Measurements from ENCODE around the gene HPGDS. TPM values are rescaled to one million over a fixed set of nuclear protein-coding genes. Genes with fewer than 3 reads are reported as not detected.
"Not testable (repeated sequence)": the region's sequence is repeated elsewhere in the genome, so short reads cannot be mapped to it uniquely, and the experiment has no call there.

Gene HPGDS
- 0.21 TPM in 1 of 2 replicates, not detected in the other for total RNA-seq (2014; rRNA removed; shearing (Covaris generic))

DNA sequence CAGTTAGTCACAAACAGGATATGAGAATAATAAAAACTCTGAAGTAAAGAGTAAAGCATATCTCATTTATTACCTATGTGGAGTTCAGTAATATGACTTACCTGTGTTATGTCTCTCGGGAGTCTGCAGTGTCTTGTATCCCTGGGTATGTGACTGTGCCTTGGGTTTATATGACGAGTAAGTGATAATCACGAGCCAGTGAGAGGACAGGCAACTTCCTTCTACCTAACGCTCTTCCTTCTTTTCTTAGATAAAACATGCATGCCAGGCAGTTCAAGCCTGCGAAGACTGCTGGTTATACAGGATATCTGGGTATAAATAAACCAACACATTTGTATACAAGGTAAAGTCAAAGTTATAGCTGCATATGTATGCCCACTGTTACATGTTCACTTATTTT, at the start of gene HPGDS:
HPGDS (minus strand) TSS at position 143 of the 400 bp plus-strand sequence. CDS start 8,207 bp downstream, outside the sequence.
- Histone ChIP-seq H3K27me3 (ENCODE audit: control insufficient read depth, insufficient read depth, low read length) (no peaks in the 10 kb centered on the region), H3K4me3 (ENCODE audit: insufficient read depth, low read depth, low read length) (no peak within 1 kb of the TSS), H3K36me3 (replicated peaks; ENCODE audit: control insufficient read depth, insufficient read depth, low read length) (no peaks in the 10 kb centered on the region)
- no peak for DNase-seq

- Histone ChIP-seq H3K36me3 (replicated peaks; ENCODE audit: control insufficient read depth, insufficient read depth, low read length) (no peaks in the 10 kb centered on the region), H3K27me3 (ENCODE audit: control insufficient read depth, insufficient read depth, low read length) (no peaks in the 10 kb centered on the region), H3K4me3 (ENCODE audit: insufficient read depth, low read depth, low read length) (no peak overlapping the region)
- DNase-seq, result no peak
Observed at GRCh38 chr4:94390804-94391410, 48.3 kb upstream of the HPGDS start.

DNA sequence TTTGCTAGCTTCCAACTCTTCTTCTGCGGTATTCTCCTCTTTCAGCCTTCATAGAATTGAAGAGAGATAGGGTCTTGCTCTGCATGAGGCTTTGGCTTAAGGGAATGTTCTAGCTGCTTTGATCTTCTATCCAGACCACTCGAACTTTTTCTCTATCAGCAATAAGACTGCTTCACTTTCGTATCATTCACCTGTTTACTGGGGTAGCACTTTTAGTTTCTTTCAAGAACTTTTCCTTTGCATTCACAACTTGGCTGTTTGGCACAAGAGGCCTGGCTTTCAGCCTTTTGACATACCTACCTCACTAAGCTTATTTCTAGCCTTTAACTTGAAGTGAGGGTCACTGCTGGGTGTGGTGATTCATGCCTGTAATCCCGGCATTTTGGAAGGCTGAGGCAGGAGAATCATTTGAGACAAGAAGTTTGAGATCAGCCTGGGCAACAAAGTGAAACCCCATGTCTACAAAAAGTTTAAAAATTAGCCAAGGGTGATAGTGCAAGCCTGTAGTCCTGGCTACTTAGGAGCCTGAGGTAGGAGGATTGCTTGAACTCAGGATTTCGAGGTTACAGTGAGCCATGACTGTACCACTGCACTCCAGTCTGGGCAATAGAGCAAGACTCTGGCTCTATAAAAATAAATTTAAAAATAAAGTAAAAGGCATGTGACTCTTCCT, 47.1 kb upstream of the HPGDS start:
- Histone ChIP-seq H3K27me3 (ENCODE audit: control insufficient read depth, insufficient read depth, low read length) (no peaks in the 10 kb centered on the region), H3K36me3 (replicated peaks; ENCODE audit: control insufficient read depth, insufficient read depth, low read length) (no peaks in the 10 kb centered on the region), H3K4me3 (ENCODE audit: insufficient read depth, low read depth, low read length) (no peak overlapping the region)
- no peak for DNase-seq

DNA sequence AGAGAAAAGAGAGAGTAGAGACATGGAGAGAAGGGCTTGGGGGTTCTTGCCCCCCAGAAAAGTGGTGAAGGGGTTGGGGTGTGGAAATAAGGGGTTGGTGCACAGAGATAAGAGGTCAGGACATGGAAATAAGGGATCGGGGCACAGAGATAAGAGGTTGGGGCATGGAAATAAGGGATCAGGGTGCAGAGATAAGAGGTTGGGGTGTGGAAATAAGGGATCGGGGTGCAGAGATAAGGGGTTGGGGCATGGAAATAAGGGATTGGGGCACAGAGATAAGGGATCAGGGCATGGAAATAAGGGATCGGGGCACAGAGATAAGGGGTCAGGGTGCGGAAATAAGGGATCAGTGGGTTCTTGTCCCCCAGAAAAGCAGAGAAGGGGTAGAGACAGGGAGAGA, 45.3 kb upstream of the HPGDS start:
- not testable (repeated sequence) for H3K27me3 ChIP-seq (ENCODE audit: control insufficient read depth, insufficient read depth, low read length); H3K4me3 ChIP-seq (ENCODE audit: insufficient read depth, low read depth, low read length); DNase-seq; H3K36me3 ChIP-seq (replicated peaks; ENCODE audit: control insufficient read depth, insufficient read depth, low read length)

GRCh38 chr4:94385452-94385851, 42.8 kb upstream of the HPGDS start:
- not testable (repeated sequence) for DNase-seq; H3K36me3 ChIP-seq (replicated peaks; ENCODE audit: control insufficient read depth, insufficient read depth, low read length); H3K27me3 ChIP-seq (ENCODE audit: control insufficient read depth, insufficient read depth, low read length); H3K4me3 ChIP-seq (ENCODE audit: insufficient read depth, low read depth, low read length)

DNA sequence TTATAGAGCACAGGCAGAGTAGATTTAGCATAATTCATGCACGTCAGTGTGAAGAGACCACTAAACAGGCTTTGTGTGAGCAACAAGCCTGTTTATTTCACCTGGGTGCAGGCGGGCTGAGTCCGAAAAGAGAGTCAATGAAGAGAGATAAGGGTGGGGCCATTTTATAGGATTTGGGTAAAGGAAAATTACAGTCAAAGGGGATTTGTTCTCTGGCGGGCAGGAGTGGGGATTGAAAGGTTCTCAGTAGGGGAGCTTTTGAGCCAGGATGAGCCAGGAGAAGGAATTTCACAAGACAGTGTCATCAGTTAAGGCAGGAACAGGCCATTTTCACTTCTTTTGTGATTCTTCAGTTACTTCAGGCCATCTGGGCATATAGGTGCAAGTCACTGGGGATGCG, 40.3 kb upstream of the HPGDS start:
- not testable (repeated sequence) for DNase-seq; H3K27me3 ChIP-seq (ENCODE audit: control insufficient read depth, insufficient read depth, low read length); H3K4me3 ChIP-seq (ENCODE audit: insufficient read depth, low read depth, low read length); H3K36me3 ChIP-seq (replicated peaks; ENCODE audit: control insufficient read depth, insufficient read depth, low read length)

DNA sequence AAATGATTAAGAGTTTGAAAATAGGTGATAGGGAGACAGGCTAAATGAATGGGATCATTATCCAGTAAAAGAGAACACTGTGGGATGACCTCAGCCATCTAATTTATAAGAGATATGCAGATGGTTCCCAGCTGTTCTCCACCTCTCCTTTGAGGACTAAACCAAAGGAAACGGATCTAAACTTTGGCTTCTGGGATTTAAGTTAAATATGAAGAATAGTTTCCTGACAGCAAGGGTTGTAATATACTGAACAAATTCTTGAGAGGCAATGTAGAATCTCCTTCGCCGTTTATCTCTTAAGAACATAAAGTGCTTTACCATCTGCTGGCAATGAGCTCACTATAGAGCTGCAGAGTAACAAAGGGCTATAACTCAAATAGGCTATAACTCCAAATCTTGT, 35.4 kb upstream of the HPGDS start:
- no peak for DNase-seq
- Histone ChIP-seq H3K36me3 (replicated peaks; ENCODE audit: control insufficient read depth, insufficient read depth, low read length) (no peaks in the 10 kb centered on the region), H3K4me3 (ENCODE audit: insufficient read depth, low read depth, low read length) (no peak overlapping the region), H3K27me3 (ENCODE audit: control insufficient read depth, insufficient read depth, low read length) (no peaks in the 10 kb centered on the region)

- no peak overlapping the region for H3K4me3 ChIP-seq (ENCODE audit: insufficient read depth, low read depth, low read length)
- DNase-seq, result no peak
- H3K36me3 ChIP-seq (replicated peaks; ENCODE audit: control insufficient read depth, insufficient read depth, low read length), result no peaks in the 10 kb centered on the region
- H3K27me3 ChIP-seq (ENCODE audit: control insufficient read depth, insufficient read depth, low read length), result no peaks in the 10 kb centered on the region
Observed at GRCh38 chr4:94377294-94377693, 34.7 kb upstream of the HPGDS start.

- Histone ChIP-seq H3K4me3 (ENCODE audit: insufficient read depth, low read depth, low read length) (no peak overlapping the region), H3K36me3 (replicated peaks; ENCODE audit: control insufficient read depth, insufficient read depth, low read length) (no peaks in the 10 kb centered on the region), H3K27me3 (ENCODE audit: control insufficient read depth, insufficient read depth, low read length) (no peaks in the 10 kb centered on the region)
- no peak for DNase-seq
Observed at GRCh38 chr4:94375364-94375763, 32.7 kb upstream of the HPGDS start.

DNA sequence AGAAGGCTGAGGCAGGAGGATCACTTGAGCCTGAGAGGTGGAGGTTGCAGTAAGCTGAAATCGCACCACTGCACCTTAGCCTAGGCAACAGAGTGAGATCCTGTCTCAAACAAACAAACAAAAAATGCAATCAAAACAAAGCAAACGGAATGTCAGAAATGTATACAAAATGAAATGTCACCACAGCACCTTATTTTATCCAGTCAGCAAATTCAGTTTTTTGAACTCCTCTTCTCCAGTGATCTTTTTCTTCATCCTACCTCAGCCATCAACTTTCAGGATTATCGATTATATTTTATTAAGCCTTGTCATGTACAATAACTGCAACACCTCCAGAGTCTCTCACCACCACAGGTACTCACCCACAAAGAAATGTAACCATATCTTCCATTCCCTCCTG, 31.1 kb upstream of the HPGDS start:
- Histone ChIP-seq H3K27me3 (ENCODE audit: control insufficient read depth, insufficient read depth, low read length) (no peaks in the 10 kb centered on the region), H3K36me3 (replicated peaks; ENCODE audit: control insufficient read depth, insufficient read depth, low read length) (no peaks in the 10 kb centered on the region), H3K4me3 (ENCODE audit: insufficient read depth, low read depth, low read length) (no peak overlapping the region)
- no peak for DNase-seq

GRCh38 chr4:94372991-94373390, 30.4 kb upstream of the HPGDS start:
- DNase-seq, result no peak
- Histone ChIP-seq H3K4me3 (ENCODE audit: insufficient read depth, low read depth, low read length) (no peak overlapping the region), H3K36me3 (replicated peaks; ENCODE audit: control insufficient read depth, insufficient read depth, low read length) (no peaks in the 10 kb centered on the region), H3K27me3 (ENCODE audit: control insufficient read depth, insufficient read depth, low read length) (no peaks in the 10 kb centered on the region)

- no peak for DNase-seq
- H3K4me3 ChIP-seq (ENCODE audit: insufficient read depth, low read depth, low read length), result no peak overlapping the region
- no peaks in the 10 kb centered on the region for H3K27me3 ChIP-seq (ENCODE audit: control insufficient read depth, insufficient read depth, low read length)
- no peaks in the 10 kb centered on the region for H3K36me3 ChIP-seq (replicated peaks; ENCODE audit: control insufficient read depth, insufficient read depth, low read length)
Observed at GRCh38 chr4:94372228-94372978, 29.8 kb upstream of the HPGDS start.

DNA sequence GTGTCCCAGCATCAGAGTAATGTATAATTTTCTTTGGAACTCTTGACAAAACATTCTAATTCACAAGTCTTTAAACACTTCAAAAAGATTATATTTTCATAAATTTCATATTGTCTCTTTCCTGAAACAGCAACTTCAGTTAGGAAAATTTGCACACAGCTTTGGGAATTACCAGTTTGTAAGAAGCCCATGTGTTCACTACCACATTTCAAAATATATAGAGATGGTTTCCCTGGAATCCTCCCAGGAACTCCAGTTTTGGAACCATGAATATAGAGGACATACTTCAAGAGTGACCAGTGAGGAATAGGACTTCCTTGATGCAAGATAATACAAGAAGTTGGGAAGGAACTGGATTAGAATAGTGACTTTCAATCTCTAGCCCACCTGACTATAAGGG, 28.7 kb upstream of the HPGDS start:
- DNase-seq, result no peak
- Histone ChIP-seq H3K27me3 (ENCODE audit: control insufficient read depth, insufficient read depth, low read length) (no peaks in the 10 kb centered on the region), H3K36me3 (replicated peaks; ENCODE audit: control insufficient read depth, insufficient read depth, low read length) (no peaks in the 10 kb centered on the region), H3K4me3 (ENCODE audit: insufficient read depth, low read depth, low read length) (no peak overlapping the region)

GRCh38 chr4:94370533-94371254, 28.1 kb upstream of the HPGDS start:
- Histone ChIP-seq H3K4me3 (ENCODE audit: insufficient read depth, low read depth, low read length) (no peak overlapping the region), H3K27me3 (ENCODE audit: control insufficient read depth, insufficient read depth, low read length) (no peaks in the 10 kb centered on the region), H3K36me3 (replicated peaks; ENCODE audit: control insufficient read depth, insufficient read depth, low read length) (no peaks in the 10 kb centered on the region)
- no peak for DNase-seq

Measured in H7 (cell line).